PC-3 (cell line): ENCODE results near the gene UPF1.

ENCODE experiments used
- CTCF ChIP-seq: fragments of 300-600 bp; sonication (generic); conservative IDR thresholded peaks from 2 replicates; pipeline ENCODE4 v1.5.1; 2017; ENCODE audit warnings: antibody characterized with exemption, low read depth, mild to moderate bottlenecking, low read length
- EZH2 ChIP-seq: fragments of 300-600 bp; sonication (generic); IDR thresholded peaks from one replicate; pipeline ENCODE4 v1.6.1; 2017; ENCODE audit warnings: antibody characterized with exemption, mild to moderate bottlenecking, low read length; ENCODE audit not compliant: unreplicated experiment
- EZH2phosphoT487 ChIP-seq: fragments of 300-600 bp; sonication (generic); IDR thresholded peaks from 2 replicates; pipeline ENCODE4 v1.6.1; 2018; ENCODE audit warnings: mild to moderate bottlenecking, antibody characterized with exemption, low read length, borderline replicate concordance

GRCh38 chr19:18863843-18864362 lies 32.1 kb downstream of the UPF1 start:
- TF ChIP-seq CTCF (no peak), EZH2 (no peak), EZH2phosphoT487 (no peak)
